KOPT-K1 (cell line): ENCODE results near the gene CASQ1.

Source experiments
- H3K27ac ChIP-seq: fragments of 200-600 bp; sonication (generic); 2 replicates; pipeline ENCODE4 v1.5.1; 2016; ENCODE audit warnings: antibody characterized with exemption, mild to moderate bottlenecking, low read depth, low read length; ENCODE audit not compliant: poor library complexity, severe bottlenecking
- H3K36me3 ChIP-seq: fragments of 200-600 bp; sonication (generic); 2 replicates; pipeline ENCODE4 v1.5.1; 2017; ENCODE audit warnings: antibody characterized with exemption, mild to moderate bottlenecking, low read length, moderate library complexity; ENCODE audit not compliant: insufficient read depth
- H3K9me3 ChIP-seq: fragments of 200-600 bp; sonication (generic); 2 replicates; pipeline ENCODE4 v1.5.1; 2017; ENCODE audit warnings: antibody characterized with exemption, low read length, mild to moderate bottlenecking; ENCODE audit not compliant: insufficient read depth, poor library complexity, severe bottlenecking

The CASQ1 gene

DNA sequence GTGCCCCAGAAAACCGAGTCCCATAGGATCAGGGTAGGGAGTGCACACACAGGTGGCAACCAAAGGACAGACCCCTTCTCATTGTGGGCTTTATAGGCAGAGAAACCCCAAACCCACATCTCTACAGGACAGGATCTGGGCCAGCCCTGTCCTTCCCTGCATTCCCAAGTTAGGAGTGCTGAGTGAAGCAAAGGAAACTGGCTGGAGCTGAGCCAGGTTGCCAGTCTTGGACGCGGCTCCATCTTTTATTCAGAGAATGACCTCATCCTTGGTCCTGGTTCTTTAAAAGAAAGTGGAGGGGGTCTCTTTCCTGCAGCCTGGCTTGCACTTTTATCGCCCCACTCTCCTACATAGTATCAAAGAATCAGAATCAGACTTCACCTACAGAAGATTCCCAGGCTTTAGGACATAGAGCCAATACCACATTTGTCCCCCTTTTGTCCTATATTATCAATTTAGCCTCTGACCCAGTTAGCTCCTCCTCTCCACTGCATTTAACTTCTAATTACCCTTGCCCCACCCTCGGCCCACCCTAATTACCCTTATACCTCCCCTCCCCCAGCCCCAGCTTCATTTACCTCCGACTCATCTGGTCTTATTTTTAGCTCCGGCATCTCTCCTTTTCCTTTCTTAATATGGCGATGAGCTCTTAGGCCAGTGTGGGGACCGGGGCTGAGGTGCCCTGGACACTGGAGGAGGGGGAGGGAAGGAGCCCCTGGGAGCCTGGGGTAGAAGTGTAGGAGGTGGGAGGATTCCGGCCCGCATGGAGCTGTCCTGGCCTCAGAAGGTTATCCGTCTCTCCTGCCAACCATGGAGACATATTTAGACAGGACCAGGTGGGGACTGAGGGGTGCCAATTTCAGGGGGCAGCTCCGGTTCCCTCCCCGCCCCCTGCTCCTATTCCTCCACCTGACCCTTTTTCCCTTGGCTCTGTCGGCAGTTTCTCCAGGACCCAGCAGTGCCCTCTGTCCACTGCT lies at the start of gene CASQ1:
Gene CASQ1, plus strand, starts transcription at position 927 of the 977 bp plus-strand sequence. CDS start 177 bp downstream, outside the sequence.
- H3K9me3 ChIP-seq: no peaks in the 10 kb centered on the region
- no peak within 1 kb of the TSS for H3K27ac ChIP-seq
- H3K36me3 ChIP-seq: no peaks in the 10 kb centered on the region

DNA sequence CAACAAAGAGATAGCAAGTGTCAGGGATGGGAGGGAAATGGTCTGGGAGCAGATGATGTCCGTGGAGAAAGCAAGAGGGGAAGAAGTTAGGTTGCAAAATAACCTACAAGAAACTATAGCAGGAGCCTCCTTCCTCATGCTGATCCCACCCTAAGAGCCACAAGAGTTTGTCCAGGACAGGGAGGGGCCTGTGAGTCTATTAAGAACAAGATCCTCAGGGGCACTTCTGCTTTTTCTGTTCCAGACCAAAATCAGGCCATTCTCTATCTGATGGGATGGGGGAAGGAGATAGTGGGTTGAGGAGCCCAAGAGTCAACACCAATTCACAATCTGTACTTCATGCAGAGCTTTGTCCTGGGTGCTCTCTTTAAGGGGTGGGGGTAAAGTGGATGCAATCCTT lies 46.7 kb upstream of the CASQ1 start:
- no peak overlapping the region for H3K27ac ChIP-seq
- H3K36me3 ChIP-seq: no peaks in the 10 kb centered on the region
- no peaks in the 10 kb centered on the region for H3K9me3 ChIP-seq

DNA sequence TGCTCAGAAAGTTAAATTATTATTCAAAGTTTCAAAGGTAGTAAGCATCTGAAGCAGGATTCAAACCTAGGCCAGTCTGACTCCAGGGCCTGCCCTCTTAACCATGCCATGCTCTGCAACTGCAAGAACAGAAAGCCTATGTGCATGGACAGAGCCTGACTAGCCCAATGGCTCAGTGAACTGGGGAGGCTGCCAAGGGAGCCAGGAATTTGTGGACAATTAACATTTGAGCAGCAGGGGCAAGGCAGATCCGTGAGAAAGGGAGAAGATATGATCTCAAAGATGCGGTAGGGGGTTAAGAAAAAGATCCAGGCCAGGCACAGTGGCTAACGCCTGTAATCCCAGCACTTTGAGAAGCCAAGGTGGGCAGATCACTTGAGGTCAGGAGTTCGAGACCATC lies 45.5 kb upstream of the CASQ1 start:
- H3K9me3 ChIP-seq: no peaks in the 10 kb centered on the region
- H3K27ac ChIP-seq: no peak overlapping the region
- no peaks in the 10 kb centered on the region for H3K36me3 ChIP-seq

DNA sequence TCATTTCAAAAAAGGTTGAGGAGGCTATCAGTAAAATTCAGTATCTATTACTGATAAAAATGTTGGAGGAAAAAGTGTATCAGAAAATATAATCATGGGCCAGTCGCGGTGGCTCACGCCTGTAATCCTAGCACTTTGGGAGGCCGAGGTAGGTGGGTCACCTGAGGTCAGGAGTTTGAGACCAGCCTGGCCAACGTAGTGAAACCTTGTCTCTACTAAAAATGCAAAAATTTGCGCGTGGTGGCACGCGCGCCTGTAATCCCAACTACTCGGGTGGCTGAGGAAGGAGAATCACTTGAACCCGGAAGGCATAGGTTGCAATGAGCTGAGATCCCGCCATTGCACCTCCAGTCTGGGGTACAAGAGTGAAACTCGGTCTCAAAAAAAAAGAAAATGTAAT lies 44.3 kb upstream of the CASQ1 start:
- Histone ChIP-seq H3K9me3 (no peaks in the 10 kb centered on the region), H3K36me3 (no peaks in the 10 kb centered on the region), H3K27ac (no peak overlapping the region)

DNA sequence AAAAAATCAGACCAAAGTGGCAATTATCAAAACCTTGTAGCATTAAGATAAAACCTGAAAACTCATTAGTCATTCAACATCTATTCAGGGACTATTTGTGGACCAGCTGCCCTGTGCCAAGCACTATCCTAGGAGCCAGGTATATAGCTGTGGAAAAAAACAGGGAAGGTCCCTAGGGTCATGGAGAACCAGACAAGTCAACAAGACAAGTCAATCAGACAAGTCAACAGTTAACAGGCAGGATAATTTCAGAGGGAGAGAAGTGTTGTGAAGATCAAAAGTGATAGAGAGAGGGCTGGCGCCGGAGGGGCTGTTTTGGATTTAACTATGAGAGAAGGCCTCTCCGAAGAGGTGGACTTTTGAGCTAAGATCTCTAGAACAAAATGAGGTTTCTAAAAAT lies 42.3 kb upstream of the CASQ1 start:
- H3K36me3 ChIP-seq: no peaks in the 10 kb centered on the region
- no peaks in the 10 kb centered on the region for H3K9me3 ChIP-seq

DNA sequence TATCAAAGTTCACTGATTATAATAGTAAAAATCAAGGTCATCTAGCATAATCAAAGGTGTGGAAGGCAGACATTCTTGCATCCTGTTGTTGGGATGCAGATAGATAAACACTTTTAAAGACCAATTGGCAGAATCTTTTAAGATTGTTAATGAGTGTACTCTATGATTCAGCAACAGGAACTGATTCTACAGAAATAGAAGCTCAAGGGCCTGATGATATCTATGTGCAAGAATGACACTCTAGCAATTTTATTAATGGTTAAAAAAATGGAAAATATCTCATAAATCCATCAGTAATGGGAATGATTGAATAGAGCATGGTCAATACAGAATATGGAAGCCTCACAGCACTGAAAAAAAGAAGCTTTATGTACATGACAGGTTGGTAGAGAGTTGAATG lies 41.1 kb upstream of the CASQ1 start:
- Histone ChIP-seq H3K36me3 (no peaks in the 10 kb centered on the region), H3K9me3 (no peaks in the 10 kb centered on the region), H3K27ac (no peak overlapping the region)

More for the DNA sequence above, 42.3 kb upstream of the CASQ1 start:
- H3K27ac ChIP-seq: no peak overlapping the region

DNA sequence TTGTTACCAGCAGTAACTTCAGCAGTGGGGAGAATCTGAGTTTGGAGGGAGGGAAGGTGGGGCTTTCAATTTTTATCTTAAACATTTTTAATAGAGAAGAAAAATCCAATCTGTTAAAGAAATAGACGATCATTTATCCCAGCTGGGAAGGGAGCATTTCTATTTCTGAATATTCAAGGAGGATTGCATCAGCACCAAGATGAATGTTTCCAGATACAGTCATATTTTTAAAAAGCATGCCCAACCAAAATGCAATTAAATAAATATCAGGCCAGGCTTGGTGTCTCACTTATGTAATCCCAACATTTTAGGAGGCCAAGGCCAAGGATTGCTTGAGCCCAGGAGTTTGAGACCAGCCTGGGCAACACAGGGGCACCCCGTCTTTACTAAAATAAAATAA lies 40.7 kb upstream of the CASQ1 start:
- Histone ChIP-seq H3K27ac (no peak overlapping the region), H3K9me3 (no peaks in the 10 kb centered on the region), H3K36me3 (no peaks in the 10 kb centered on the region)

DNA sequence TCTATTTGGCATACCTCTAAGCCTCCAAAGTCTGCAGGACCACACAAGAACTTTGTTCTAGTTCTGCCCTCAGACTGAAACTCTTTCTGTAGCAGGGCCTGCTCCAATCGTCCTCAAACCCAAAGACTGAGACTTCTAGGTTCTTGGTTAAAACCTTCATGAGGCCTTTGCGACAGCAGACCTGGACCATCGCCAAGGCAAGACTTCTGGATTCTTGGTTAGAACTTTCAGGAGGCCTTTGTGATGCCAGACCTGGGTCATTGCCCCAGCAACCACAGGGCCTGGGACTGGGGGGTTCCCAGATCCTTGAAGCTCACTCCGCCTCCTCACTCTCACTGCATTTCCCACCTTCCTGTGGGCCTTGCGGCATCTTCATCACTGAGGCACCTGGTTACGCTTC lies 39.1 kb upstream of the CASQ1 start, which contains the start of gene ATP1A4:
Gene ATP1A4, plus strand, starts transcription at position 301 of the 400 bp plus-strand sequence. CDS start 438 bp downstream, outside the sequence.
- Histone ChIP-seq H3K36me3 (no peaks in the 10 kb centered on the region), H3K27ac (no peak within 1 kb of the TSS), H3K9me3 (no peaks in the 10 kb centered on the region)

DNA sequence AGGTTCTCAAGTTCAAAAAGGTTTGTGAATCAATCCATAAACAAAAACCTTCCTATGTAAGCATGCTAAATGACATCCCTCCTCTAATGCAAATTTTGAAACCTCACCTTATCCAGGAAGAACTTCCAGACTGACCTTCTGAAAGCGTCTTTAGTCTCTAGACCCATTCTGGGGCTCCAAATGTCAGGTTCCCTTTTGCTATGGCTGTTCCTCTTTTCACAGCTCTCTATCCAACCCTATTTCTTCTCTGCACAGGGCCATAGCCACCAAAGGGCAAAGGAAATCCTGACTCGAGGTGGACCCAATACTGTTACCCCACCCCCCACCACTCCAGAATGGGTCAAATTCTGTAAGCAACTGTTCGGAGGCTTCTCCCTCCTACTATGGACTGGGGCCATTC lies 35.6 kb upstream of the CASQ1 start:
- Histone ChIP-seq H3K36me3 (no peaks in the 10 kb centered on the region), H3K27ac (no peak overlapping the region), H3K9me3 (no peaks in the 10 kb centered on the region)

DNA sequence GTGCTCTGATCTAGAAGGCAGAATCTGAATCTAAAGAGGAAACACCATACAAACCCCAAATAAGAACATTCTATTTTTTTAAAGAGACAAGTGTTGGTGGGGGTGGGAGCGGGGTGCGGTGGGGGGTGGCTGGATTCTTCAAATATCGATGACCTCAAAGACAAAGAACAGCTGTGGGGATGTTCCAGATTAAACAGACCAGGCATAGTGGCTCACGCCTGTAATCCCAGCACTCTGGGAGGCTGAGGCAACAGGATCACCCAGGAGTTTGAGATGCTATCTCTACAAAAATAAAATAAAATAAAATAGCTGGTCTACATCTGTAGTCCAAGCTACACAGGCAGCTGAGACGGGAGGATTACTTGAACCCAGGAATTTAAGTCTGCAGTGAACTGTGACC lies 34.0 kb upstream of the CASQ1 start:
- Histone ChIP-seq H3K36me3 (no peaks in the 10 kb centered on the region), H3K9me3 (no peaks in the 10 kb centered on the region), H3K27ac (no peak overlapping the region)

DNA sequence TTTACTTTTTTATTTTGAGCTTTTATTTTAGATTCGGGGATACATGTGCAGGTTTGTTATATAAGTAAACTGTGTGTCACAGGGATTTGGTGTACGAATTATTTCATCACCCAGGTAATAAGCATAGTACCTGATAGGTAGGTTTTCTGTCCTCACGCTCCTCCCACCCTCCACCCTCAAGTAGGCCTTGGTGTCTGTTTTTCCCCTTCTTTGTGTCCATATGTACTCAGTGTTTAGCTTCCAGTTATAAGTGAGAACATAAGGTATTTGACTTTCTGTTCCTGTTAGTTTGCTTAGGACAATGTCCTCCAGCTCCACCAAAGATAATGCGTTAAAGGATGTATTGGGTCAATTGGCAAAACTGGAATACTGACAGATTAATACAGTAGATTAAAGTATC lies 33.2 kb upstream of the CASQ1 start:
- no peaks in the 10 kb centered on the region for H3K36me3 ChIP-seq
- no peaks in the 10 kb centered on the region for H3K9me3 ChIP-seq
- H3K27ac ChIP-seq: no peak overlapping the region

DNA sequence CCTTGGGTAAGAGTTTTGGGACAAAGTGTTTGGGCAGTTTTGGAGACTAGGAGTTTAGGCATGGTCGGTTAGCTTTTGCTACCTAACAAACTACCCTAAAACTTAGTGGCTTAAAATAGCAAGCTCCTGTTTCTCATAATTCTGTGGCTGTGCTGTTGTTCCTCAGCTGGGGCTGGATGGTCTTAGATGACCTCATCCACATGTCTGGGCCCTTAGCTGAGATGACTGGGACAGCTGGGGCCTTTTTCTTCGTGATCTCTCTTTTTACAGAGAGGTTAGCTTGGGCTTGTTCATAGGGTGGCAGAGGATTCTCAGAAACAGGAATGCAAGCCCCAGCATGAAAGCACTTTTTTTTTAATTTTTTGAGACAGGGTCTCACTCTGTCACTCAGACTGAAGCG lies 32.3 kb upstream of the CASQ1 start:
- Histone ChIP-seq H3K27ac (no peak overlapping the region), H3K9me3 (no peaks in the 10 kb centered on the region), H3K36me3 (no peaks in the 10 kb centered on the region)

DNA sequence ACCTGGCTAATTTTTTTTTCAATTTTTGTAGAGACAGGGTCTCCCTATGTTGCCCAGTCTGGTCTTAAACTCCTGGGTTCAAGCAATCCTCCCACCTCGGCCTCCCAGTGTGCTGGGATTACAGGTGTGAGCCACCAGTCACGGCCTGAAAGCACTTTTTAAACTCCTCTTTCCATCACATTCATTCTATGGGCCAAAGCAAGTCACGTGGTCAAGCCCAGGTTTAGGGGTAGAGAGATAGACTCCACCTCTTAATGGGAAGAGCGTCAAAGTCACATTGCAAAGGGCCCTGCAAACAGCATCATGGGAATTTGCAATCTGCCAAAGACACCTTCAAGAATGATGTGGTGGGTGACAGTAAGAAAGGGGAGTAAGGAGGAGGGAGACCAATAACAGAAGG lies 31.8 kb upstream of the CASQ1 start:
- no peaks in the 10 kb centered on the region for H3K36me3 ChIP-seq
- no peaks in the 10 kb centered on the region for H3K9me3 ChIP-seq
- no peak overlapping the region for H3K27ac ChIP-seq

DNA sequence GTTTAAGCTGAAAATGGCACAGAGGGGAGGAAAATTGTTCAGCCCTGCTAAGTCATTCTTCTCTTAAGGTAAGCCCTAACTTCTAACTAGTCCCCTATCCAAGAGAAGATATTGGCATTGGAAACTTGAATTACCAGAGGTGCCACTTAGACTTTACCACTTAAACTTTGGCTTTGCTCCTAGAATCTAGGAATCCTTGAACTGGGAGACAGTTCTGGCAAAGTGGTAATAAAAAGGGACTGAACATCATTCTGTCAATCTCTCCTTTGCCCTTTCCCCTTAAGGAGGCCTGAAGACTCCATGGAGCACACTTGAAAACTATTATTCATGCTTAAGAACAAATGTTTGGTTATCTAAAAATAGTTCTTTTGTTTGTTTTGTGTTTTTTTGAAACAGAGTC lies 30.5 kb upstream of the CASQ1 start:
- no peaks in the 10 kb centered on the region for H3K36me3 ChIP-seq
- no peaks in the 10 kb centered on the region for H3K9me3 ChIP-seq
- no peak overlapping the region for H3K27ac ChIP-seq

DNA sequence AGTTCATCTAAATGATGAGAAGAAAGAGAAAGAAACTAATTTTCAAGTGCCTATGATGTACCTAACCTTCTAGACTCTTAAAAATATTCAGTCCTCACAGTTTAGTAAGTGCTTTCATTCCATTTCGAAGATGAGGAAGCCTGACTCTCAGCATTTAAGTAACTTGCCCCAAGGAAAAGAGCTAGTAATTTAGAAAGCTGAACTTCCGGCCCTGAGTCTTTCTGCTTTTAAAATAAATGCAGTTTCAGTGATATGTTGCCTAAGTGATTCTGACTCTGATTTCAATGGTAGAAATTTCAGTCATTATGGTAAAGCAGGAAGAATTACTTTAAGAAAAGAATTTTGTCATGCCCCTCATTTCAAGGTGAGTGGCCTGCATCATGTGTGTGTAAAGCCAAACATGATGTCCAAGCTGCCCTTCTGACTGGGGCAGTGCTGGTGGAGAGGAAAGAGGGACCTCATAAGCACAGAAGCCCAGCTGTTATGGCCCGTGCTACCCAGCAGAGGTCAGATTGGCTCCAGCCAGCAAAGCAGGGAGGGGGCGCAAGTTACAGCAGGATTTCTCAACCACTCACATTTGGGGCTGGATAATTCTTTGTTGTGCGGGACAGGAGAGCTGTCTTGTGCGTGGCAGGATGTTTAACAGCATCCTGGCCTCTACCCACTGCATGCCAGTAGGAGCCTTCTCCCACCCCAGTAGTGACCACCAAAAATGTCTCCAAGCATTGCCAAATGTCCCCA lies 28.2 kb upstream of the CASQ1 start:
- H3K36me3 ChIP-seq: no peaks in the 10 kb centered on the region
- H3K9me3 ChIP-seq: no peaks in the 10 kb centered on the region
- no peak overlapping the region for H3K27ac ChIP-seq
